Astrocyte of the spinal cord (primary cell): ENCODE data around the gene TTLL11.

Experiments
- DNase-seq: peaks from one replicate; pipeline ENCODE4 v3.0.0; 2011; ENCODE audit warnings: low read depth, low spot score
- H3K4me3 ChIP-seq: 2 replicates; pipeline ENCODE4 v1.5.1; 2011; ENCODE audit warnings: low read depth, mild to moderate bottlenecking, low read length, moderate library complexity
- in situ Hi-C: cut with HindIII; loops from 2 replicates; pipeline ENCODE4 v1.10.0; 2017; ENCODE audit warnings: low sequenced_read_pairs
- TF ChIP-seq, protein P1 (sequence below): IDR thresholded peaks from 2 replicates; pipeline ENCODE4 v1.5.1; 2012; ENCODE audit warnings: low read depth, mild to moderate bottlenecking, low read length, inconsistent platforms

The TTLL11 gene

DNA sequence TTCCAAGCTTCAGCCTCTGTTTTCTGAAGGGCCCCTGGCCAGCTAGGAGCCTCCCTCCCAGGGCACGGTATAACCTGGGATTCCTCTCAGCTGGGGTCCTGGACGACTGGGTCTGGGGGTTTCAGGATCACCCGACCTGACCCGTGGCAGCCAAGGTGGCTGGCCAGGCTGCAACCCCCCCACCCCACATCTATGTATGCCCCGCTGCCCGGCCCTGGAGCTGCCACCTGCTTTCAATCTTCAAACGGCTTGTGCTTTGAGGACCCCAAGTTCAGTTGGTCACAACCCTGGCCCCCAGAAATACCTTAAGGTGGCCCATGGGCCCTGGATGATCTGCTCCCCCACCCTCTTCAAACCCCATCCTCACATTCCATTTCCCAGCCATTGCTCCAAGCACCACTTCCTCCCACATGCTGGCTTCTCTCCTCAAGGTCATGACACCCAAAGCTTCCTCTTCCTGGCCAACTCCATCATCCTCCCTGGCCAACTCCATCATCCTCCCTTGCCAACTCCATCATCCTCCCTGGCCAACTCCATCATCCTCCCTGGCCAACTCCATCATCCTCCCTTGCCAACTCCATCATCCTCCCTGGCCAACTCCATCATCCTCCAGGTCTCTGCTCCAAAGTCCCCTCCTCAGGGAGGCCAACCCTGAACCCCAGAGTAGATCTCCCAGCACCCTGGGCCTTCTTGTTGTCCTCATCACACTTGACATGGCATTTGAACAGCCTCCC lies 17.2 kb upstream of the TTLL11 start:
- no peak overlapping the region for H3K4me3 ChIP-seq
- in situ Hi-C loops, result no loop called here
- DNase-seq, result no peak
- TF ChIP-seq, protein P1, sequence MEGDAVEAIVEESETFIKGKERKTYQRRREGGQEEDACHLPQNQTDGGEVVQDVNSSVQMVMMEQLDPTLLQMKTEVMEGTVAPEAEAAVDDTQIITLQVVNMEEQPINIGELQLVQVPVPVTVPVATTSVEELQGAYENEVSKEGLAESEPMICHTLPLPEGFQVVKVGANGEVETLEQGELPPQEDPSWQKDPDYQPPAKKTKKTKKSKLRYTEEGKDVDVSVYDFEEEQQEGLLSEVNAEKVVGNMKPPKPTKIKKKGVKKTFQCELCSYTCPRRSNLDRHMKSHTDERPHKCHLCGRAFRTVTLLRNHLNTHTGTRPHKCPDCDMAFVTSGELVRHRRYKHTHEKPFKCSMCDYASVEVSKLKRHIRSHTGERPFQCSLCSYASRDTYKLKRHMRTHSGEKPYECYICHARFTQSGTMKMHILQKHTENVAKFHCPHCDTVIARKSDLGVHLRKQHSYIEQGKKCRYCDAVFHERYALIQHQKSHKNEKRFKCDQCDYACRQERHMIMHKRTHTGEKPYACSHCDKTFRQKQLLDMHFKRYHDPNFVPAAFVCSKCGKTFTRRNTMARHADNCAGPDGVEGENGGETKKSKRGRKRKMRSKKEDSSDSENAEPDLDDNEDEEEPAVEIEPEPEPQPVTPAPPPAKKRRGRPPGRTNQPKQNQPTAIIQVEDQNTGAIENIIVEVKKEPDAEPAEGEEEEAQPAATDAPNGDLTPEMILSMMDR, result no peak

DNA sequence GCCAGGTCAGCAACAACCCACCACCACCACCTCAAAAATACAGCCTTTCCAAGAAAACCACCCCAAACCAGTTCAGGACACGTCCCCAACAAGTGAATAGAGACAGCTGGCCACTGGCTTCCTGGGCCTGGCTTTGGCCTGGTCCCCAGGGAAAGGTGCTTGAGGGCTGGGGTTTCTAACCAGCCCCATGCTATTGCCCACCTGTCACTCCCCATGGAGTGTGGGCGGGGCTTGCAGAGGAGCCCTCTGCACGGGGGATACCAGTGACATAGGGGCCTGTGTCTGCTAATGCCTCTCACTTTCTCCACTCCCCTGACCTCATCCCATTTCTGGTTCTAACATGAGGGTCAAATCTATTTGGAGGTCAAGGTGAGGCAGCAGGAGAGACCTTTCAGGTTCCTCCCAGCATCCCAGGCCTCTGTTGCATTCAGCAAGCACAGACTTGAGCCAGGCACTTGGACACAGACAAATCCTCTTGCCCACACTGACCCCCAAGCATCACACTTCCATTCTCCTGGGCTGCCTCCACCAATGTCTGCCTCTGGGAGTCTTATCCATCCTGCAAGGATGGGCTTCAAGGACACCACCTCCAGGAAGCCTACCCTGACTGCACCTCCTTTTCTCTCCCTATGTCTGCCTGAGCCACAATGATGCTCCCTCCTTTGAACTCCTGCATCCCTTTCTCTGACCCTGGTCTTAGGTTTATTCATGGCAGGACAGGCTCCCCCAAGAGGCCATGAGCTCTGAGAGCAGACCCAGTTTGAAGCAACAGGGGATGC lies 16.1 kb upstream of the TTLL11 start:
- in situ Hi-C loops, result no loop called here
- TF ChIP-seq, protein P1, result no peak
- H3K4me3 ChIP-seq, result no peak overlapping the region
- DNase-seq, result no peak

DNA sequence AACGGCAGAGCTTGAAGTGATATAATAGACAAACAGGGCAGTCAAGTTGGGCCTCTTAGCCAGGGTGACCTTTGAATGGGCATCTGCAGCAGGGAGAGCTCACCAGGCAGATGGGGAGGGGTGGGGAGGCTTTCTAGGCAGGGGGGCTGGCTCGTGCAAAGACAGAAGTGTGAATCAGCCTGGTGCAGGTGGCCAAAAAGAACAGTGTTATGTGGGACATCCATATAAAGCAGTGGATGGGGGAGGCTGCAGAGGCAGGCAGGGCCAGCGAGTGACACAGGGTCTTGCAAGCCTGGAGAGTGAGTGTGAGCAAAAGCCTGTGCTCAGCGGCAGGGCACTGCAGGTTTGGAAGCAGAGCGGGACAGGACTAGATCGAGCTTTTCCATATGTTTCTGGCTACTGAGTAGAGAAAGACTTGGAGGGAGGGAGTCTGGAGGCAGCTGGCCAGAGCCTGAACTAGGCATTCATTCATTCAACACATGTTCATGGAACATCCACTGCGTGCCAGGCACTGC lies 14.2 kb upstream of the TTLL11 start:
- H3K4me3 ChIP-seq, result no peak overlapping the region
- TF ChIP-seq, protein P1, result no peak
- no peak for DNase-seq
- in situ Hi-C loops, result no loop called here

DNA sequence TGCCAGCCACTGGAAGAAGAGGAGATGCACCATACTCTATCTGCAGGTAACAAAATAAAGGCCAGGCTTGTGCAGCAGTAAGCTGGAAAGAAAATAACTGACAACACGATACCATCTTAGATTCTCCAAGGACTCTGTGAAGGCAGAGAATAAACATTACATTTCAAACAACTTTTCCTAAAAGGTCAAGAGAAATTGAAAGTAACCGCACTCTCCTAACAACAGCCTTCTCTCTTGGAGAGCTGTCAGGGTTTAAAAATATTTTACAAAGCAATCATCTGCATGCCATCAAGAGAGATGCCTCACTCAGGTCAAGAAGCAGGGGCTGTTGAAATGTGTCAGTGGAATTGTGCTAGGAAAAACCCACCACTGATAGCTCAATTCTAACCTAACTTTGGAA lies 13.5 kb upstream of the TTLL11 start:
- TF ChIP-seq, protein P1, result no peak
- no peak overlapping the region for H3K4me3 ChIP-seq
- DNase-seq, result no peak
- in situ Hi-C loops, result no loop called here

DNA sequence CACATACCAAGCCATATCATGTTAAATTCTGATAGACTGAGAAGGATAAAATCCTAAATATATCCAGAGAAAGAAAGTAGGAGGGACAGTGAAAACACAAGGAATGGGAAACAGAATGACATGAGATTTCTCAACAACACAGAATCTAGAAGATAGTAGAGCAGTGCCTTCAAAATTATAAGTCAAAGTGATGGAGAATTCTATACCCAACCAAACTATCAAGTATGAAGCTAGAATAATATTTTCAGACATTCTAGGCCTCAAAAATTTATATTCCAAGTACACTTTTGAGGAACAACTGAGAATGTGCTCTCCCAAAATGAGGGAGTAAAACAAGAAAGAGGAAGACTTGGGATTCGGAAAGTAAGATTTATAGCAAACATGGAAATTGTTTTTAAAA lies 10.9 kb upstream of the TTLL11 start:
- TF ChIP-seq, protein P1, result no peak
- in situ Hi-C loops, result no loop called here
- DNase-seq, result no peak
- H3K4me3 ChIP-seq, result no peak overlapping the region

DNA sequence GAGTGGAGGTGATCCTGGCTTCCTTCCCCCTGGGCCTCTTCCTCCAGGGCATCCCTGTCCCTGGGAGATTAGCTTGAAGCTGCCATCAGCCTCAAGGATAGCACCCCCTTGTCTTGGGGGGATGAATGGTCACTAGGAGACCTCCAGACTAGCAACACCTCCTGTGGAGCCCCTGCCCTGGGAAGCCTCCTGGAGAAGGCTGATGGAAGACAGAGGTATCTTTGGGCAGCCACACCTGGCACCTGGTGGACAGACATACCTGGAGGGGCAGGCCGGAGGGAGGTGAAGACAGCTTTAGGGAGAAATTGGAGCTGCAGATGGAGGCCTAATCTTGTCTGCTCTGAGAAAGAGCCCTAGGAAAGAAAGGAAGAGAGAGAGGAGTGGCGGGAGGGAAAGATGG lies 9.0 kb upstream of the TTLL11 start:
- in situ Hi-C loops, result no loop called here
- H3K4me3 ChIP-seq, result no peak overlapping the region
- TF ChIP-seq, protein P1, result no peak
- no peak for DNase-seq
